H1 (cell line): ENCODE data around the gene MCC. TPM values are rescaled to one million over a fixed set of nuclear protein-coding genes. Genes with fewer than 3 reads are reported as not detected.

Source experiments
- CTCF ChIA-PET: fragments of 300-600 bp; sonication (Branson Sonifier 250); formaldehyde crosslinking; loops from one replicate; lab custom pipeline; 2021; ENCODE audit not compliant: partially characterized antibody; lab: Charles Lee
- POLR2A ChIA-PET: fragments of 300-600 bp; sonication (Branson Sonifier 250); formaldehyde crosslinking; loops from one replicate; lab custom pipeline; 2021; ENCODE audit warnings: inconsistent platforms; ENCODE audit not compliant: partially characterized antibody; lab: Charles Lee
- DNase-seq, 2 experiments: peaks; one replicate each; pipeline versions ENCODE4 v3.0.0 to v3.0.0-alpha.2; 2010 to 2022; ENCODE audit warnings: low spot score in 2 of 2, low read depth in 1 of 2, mixed read lengths in 1 of 2
- FAIRE-seq: peaks from 2 replicates; lab custom pipeline; 2011; peaks lifted over from hg19 to GRCh38; lab: Jason Lieb, UNC
- H2AFZ ChIP-seq: 2 replicates; pipeline ENCODE4 v1.8.1; 2012; ENCODE audit warnings: low read length, inconsistent platforms
- H2AK5ac ChIP-seq: 2 replicates; pipeline ENCODE4 v1.6.1; 2013; ENCODE audit warnings: low read depth, low read length
- H2BK120ac ChIP-seq: replicated peaks from 2 replicates; pipeline ENCODE3; 2013; ENCODE audit warnings: low read depth, low read length, inconsistent platforms
- H2BK12ac ChIP-seq: 2 replicates; pipeline ENCODE4 v1.6.1; 2013; ENCODE audit warnings: low read depth, low read length
- H2BK15ac ChIP-seq: 2 replicates; pipeline ENCODE4 v1.6.1; 2013; ENCODE audit warnings: low read length
- H2BK20ac ChIP-seq: 2 replicates; pipeline ENCODE4 v1.6.1; 2013; ENCODE audit warnings: low read length
- H2BK5ac ChIP-seq: 2 replicates; pipeline ENCODE4 v1.6.1; 2013; ENCODE audit warnings: low read depth, low read length
- H3K14ac ChIP-seq: 2 replicates; pipeline ENCODE4 v1.6.1; 2013; ENCODE audit warnings: inconsistent platforms; ENCODE audit not compliant: insufficient read length
- H3K18ac ChIP-seq: 2 replicates; pipeline ENCODE4 v1.6.1; 2013; ENCODE audit warnings: low read length; ENCODE audit errors: extremely low read depth
- H3K23ac ChIP-seq: 2 replicates; pipeline ENCODE4 v1.6.1; 2013; ENCODE audit warnings: inconsistent platforms; ENCODE audit not compliant: insufficient read length
- H3K23me2 ChIP-seq: 2 replicates; pipeline ENCODE4 v1.6.1; 2013; ENCODE audit warnings: low read depth, low read length
- H3K27ac ChIP-seq: 2 replicates; pipeline ENCODE4 v1.6.1; 2011; ENCODE audit warnings: low read depth, low read length, inconsistent platforms
- H3K27me3 ChIP-seq, 4 experiments: replicated peaks in 1 of 4; 1 replicate in 1 of 4; 2 replicates in 3 of 4; pipeline versions ENCODE4 v1.6.1 to v1.8.1; 2011 to 2013; ENCODE audit warnings: low read length in 3 of 4, mild to moderate bottlenecking in 3 of 4, inconsistent platforms in 2 of 4, mixed read lengths in 2 of 4, moderate library complexity in 1 of 4; ENCODE audit not compliant: control insufficient read depth in 3 of 4, insufficient read depth in 3 of 4; ENCODE audit errors: extremely low read depth in 1 of 4
- H3K36me3 ChIP-seq, 4 experiments: 2 replicates each; pipeline versions ENCODE4 v1.6.1 to v1.8.1; 2011 to 2013; ENCODE audit warnings: mild to moderate bottlenecking in 4 of 4, low read length in 3 of 4, moderate library complexity in 2 of 4, control low read depth in 1 of 4, inconsistent platforms in 1 of 4; ENCODE audit not compliant: insufficient read depth in 4 of 4, control insufficient read depth in 2 of 4
- H3K4ac ChIP-seq: replicated peaks from 2 replicates; pipeline ENCODE3; 2013; ENCODE audit warnings: low read length, low read depth, mixed read lengths, inconsistent platforms; ENCODE audit not compliant: insufficient read length
- H3K4me1 ChIP-seq, 4 experiments: replicated peaks in 1 of 4; 1 replicate in 1 of 4; 2 replicates in 3 of 4; pipeline versions ENCODE4 v1.6.1 to v1.8.1; 2011 to 2013; ENCODE audit warnings: low read length in 3 of 4, inconsistent platforms in 2 of 4, mixed read lengths in 1 of 4; ENCODE audit not compliant: insufficient read depth in 4 of 4, control insufficient read depth in 3 of 4
- H3K4me2 ChIP-seq, 2 experiments: 2 replicates each; pipeline versions ENCODE4 v1.6.1 to v1.8.1; 2011 to 2013; ENCODE audit warnings: low read depth in 2 of 2, low read length in 2 of 2, control low read depth in 1 of 2, inconsistent platforms in 1 of 2, mild to moderate bottlenecking in 1 of 2; ENCODE audit not compliant: insufficient read depth in 1 of 2
- H3K4me3 ChIP-seq, 4 experiments: fragments of 200-600, 300-600 bp in 1 of 4; sonication (generic), shearing (Covaris generic), sonication (Bioruptor Twin) in 1 of 4; 2 replicates each; pipeline versions ENCODE4 v1.5.1 to v1.8.1; 2011 to 2016; ENCODE audit warnings: low read length in 4 of 4, low read depth in 3 of 4, control low read depth in 2 of 4, inconsistent platforms in 2 of 4, mild to moderate bottlenecking in 2 of 4, mixed read lengths in 1 of 4, moderate library complexity in 1 of 4; ENCODE audit not compliant: insufficient read depth in 2 of 4; ENCODE audit errors: extremely low read depth in 1 of 4
- H3K56ac ChIP-seq: replicated peaks from 2 replicates; pipeline ENCODE3; 2013; ENCODE audit warnings: low read depth, mild to moderate bottlenecking, mixed read lengths, low read length, inconsistent platforms; ENCODE audit not compliant: insufficient read length
- H3K79me1 ChIP-seq: 2 replicates; pipeline ENCODE4 v1.6.1; 2013; ENCODE audit warnings: low read depth, low read length, control low read depth
- H3K79me2 ChIP-seq, 2 experiments: 2 replicates each; pipeline versions ENCODE4 v1.6.1 to v1.8.1; 2012 to 2013; ENCODE audit warnings: low read length in 2 of 2, mild to moderate bottlenecking in 2 of 2, inconsistent platforms in 1 of 2; ENCODE audit not compliant: insufficient read depth in 2 of 2, control insufficient read depth in 1 of 2
- H3K9ac ChIP-seq, 4 experiments: replicated peaks in 1 of 4; 1 replicate in 1 of 4; 2 replicates in 3 of 4; pipeline versions ENCODE4 v1.6.1 to v1.8.1; 2011 to 2013; ENCODE audit warnings: low read depth in 3 of 4, low read length in 3 of 4, control low read depth in 2 of 4, mild to moderate bottlenecking in 2 of 4, moderate library complexity in 2 of 4, inconsistent platforms in 1 of 4; ENCODE audit errors: extremely low read depth in 1 of 4
- H3K9me3 ChIP-seq, 2 experiments: 2 replicates each; pipeline versions ENCODE4 v1.6.1 to v1.8.1; 2012 to 2013; ENCODE audit warnings: mild to moderate bottlenecking in 2 of 2, moderate library complexity in 2 of 2, control low read depth in 1 of 2, inconsistent platforms in 1 of 2, low read depth in 1 of 2, low read length in 1 of 2, mixed read lengths in 1 of 2; ENCODE audit not compliant: insufficient read depth in 2 of 2
- H4K20me1 ChIP-seq, 2 experiments: replicated peaks in 1 of 2; 2 replicates each; pipeline versions ENCODE3 to v1.8.1; 2011 to 2013; ENCODE audit warnings: inconsistent platforms in 2 of 2, low read length in 2 of 2, mild to moderate bottlenecking in 1 of 2; ENCODE audit not compliant: insufficient read depth in 2 of 2, control insufficient read depth in 1 of 2
- H4K5ac ChIP-seq: 2 replicates; pipeline ENCODE4 v1.6.1; 2013; ENCODE audit warnings: low read length, low read depth, mixed read lengths, inconsistent platforms; ENCODE audit not compliant: insufficient read length
- H4K8ac ChIP-seq: 2 replicates; pipeline ENCODE4 v1.8.0; 2013; ENCODE audit warnings: mild to moderate bottlenecking, moderate library complexity, low read length, inconsistent platforms; ENCODE audit not compliant: insufficient read depth; ENCODE audit errors: extremely low read depth
- H4K91ac ChIP-seq: replicated peaks from 2 replicates; pipeline ENCODE3; 2013; ENCODE audit warnings: low read length, mixed read lengths, inconsistent platforms; ENCODE audit not compliant: insufficient read length
- ATF3 ChIP-seq: IDR thresholded peaks from 2 replicates; pipeline ENCODE4 v1.6.1; 2011; ENCODE audit warnings: low read depth, mild to moderate bottlenecking, low read length; ENCODE audit not compliant: insufficient read depth
- BRCA1 ChIP-seq: IDR thresholded peaks from 2 replicates; pipeline ENCODE4 v1.6.1; 2012; ENCODE audit warnings: low read depth, low read length, improper control_type of control experiment
- JUN ChIP-seq: IDR thresholded peaks from 2 replicates; pipeline ENCODE4 v1.6.1; 2011; ENCODE audit warnings: low read depth, mild to moderate bottlenecking, improper control_type of control experiment, low read length
- SIX5 ChIP-seq: IDR thresholded peaks from 2 replicates; pipeline ENCODE4 v1.6.1; 2011; ENCODE audit warnings: mild to moderate bottlenecking, low read depth, low read length
- TBP ChIP-seq: IDR thresholded peaks from 2 replicates; pipeline ENCODE4 v1.6.1; 2011; ENCODE audit warnings: low read depth, low read length, improper control_type of control experiment
- YY1 ChIP-seq: IDR thresholded peaks from 2 replicates; pipeline ENCODE4 v1.6.1; 2011; ENCODE audit warnings: low read depth, mild to moderate bottlenecking, low read length
- WGBS, 2 experiments: shearing (Covaris generic) in 1 of 2; methylation state at CpG; one replicate each; pipeline versions ENCODE4 v1.1.6 to v1.1.7; 2013 to 2015; ENCODE audit warnings: low lambda C conversion rate in 2 of 2, mixed read lengths in 2 of 2, inconsistent platforms in 1 of 2, low coverage in 1 of 2, missing lambda C conversion rate in 1 of 2; ENCODE audit not compliant: insufficient replicate concordance in 2 of 2, insufficient coverage in 1 of 2, insufficient read length in 1 of 2; ENCODE audit errors: extremely low coverage in 1 of 2, missing lambda C conversion rate in 1 of 2; 5-methylcytosine and 5-hydroxymethylcytosine counted together
- polyA plus RNA-seq, 7 experiments: library from polyadenylated mRNA; depleted of rRNA in 3 of 7; stranded (reverse) in 5 of 7; unstranded in 2 of 7; fragments of >200 nt in 5 of 7; fragments of 200-250 nt in 2 of 7; gene quantifications; 1 replicate in 5 of 7; 2 replicates in 1 of 7; 4 replicates in 1 of 7; pipeline versions ENCODE4 v1.2.1 to v1.2.3, GENCODE V29; 2011 to 2013; ENCODE audit warnings: missing spikeins in 2 of 7, mixed read lengths in 2 of 7
- total RNA-seq: library from RNA; stranded (reverse); fragmentation: NEBNext Ultra II Directional; extraction: Animal tissue kit (Norgen Biotek cat#: 25700); gene quantifications from 2 replicates; pipeline ENCODE4 v1.2.1, GENCODE V29; 2021
- TF ChIP-seq, protein P1 (sequence below): IDR thresholded peaks from 2 replicates; pipeline ENCODE4 v1.6.1; 2012; ENCODE audit warnings: inconsistent platforms
- TF ChIP-seq, protein P2 (sequence below): IDR thresholded peaks from 2 replicates; pipeline ENCODE4 v1.6.1; 2012; ENCODE audit warnings: inconsistent platforms

MCC gene
- total and polyA plus RNA-seq, 2 of the 8 experiments (the other 6 are each of a cell fraction or from before 2014, with no cell fraction given), result 2.6 to 18.3 TPM

DNA sequence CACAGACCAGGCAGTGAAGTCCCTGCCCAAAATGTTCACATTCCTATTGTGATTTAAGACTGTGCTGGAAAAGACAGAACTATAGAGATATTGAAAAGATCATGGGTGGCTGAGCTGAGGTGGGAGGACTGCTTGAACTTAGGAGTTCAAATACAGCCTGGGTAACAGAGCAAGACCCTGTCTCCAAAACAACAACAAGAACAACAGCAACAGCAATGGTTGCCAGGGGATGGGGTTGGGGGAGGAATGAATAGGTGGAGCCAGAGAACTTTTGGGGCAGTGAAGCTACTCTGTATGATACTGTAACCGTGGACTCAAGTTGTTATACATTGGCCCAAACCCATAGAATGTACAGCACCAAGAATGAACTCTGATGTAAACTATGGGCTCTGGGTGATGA, 423.4 kb downstream of the MCC start:
- H2BK15ac ChIP-seq, result no peak overlapping the region
- POLR2A ChIA-PET, result no interaction called here
- no peak overlapping the region for H3K18ac ChIP-seq
- H4K5ac ChIP-seq, result no peak overlapping the region
- H3K4me2 ChIP-seq, result no peak overlapping the region
- H3K4ac ChIP-seq, result no peak overlapping the region
- FAIRE-seq (no peak), DNase-seq (no peak)
- CTCF ChIA-PET, result interaction anchor here (0.8 to 3.8 kb wide), 3 partner anchors 19 to 69 kb away, joined by 3 to 13 read pairs (median 3); no protein-coding TSS in a partner anchor
- no peak overlapping the region for H4K8ac ChIP-seq
- H3K79me1 ChIP-seq, result no peaks in the 10 kb centered on the region
- no peak overlapping the region for H3K56ac ChIP-seq
- H3K79me2 ChIP-seq, result no peaks in the 10 kb centered on the region
- H4K20me1 ChIP-seq, result no peaks in the 10 kb centered on the region
- H3K4me3 ChIP-seq, result no peak overlapping the region
- H3K23me2 ChIP-seq, result no peaks in the 10 kb centered on the region
- no peak overlapping the region for H3K9ac ChIP-seq
- peaks cover 0 to 8% (median 3%) of the 10 kb centered on the region in 4 experiments; a peak in 2 of 8 replicates for H3K36me3 ChIP-seq
- H2BK120ac ChIP-seq, result no peak overlapping the region
- no peak overlapping the region for H2BK20ac ChIP-seq
- no peak overlapping the region for H3K14ac ChIP-seq
- no peak overlapping the region for H2AFZ ChIP-seq
- H3K4me1 ChIP-seq, result peaks cover 0 to 5% (median under 1%) of the 10 kb centered on the region in 4 experiments; a peak in 2 of 7 replicates
- no peak overlapping the region for H3K23ac ChIP-seq
- no peak overlapping the region for H2AK5ac ChIP-seq
- 100% methylated on average over 1 of the region's 1 CpG; no CpG with 5 or more reads in 1 of the 2 experiments for WGBS, 2 experiments
- no peaks in the 10 kb centered on the region for H3K27me3 ChIP-seq
- H2BK12ac ChIP-seq, result no peak overlapping the region
- no peak overlapping the region for H2BK5ac ChIP-seq
- H3K9me3 ChIP-seq, result no peaks in the 10 kb centered on the region
- no peak overlapping the region for H4K91ac ChIP-seq
- H3K27ac ChIP-seq, result no peak overlapping the region
- TF ChIP-seq BRCA1, result no peak
- no peak for TF ChIP-seq YY1
- TF ChIP-seq, protein P1, sequence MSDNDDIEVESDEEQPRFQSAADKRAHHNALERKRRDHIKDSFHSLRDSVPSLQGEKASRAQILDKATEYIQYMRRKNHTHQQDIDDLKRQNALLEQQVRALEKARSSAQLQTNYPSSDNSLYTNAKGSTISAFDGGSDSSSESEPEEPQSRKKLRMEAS, result no peak
- TF ChIP-seq, protein P2, sequence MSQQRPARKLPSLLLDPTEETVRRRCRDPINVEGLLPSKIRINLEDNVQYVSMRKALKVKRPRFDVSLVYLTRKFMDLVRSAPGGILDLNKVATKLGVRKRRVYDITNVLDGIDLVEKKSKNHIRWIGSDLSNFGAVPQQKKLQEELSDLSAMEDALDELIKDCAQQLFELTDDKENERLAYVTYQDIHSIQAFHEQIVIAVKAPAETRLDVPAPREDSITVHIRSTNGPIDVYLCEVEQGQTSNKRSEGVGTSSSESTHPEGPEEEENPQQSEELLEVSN, result no peak
- no peak for TF ChIP-seq ATF3
- TF ChIP-seq JUN, result no peak
- no peak for TF ChIP-seq SIX5
- no peak for TF ChIP-seq TBP
